SK-N-SH treated with all-trans-retinoic acid at 6 μM for 48 hours (cell line): ENCODE results near the gene CDT1.

ENCODE experiments used
- ATAC-seq: fragments of 200-7000 bp; cut with Tn5 transposase; 3 replicates; pipeline ENCODE4 v1.9.1; 2020; ENCODE audit warnings: mild to moderate bottlenecking, moderate library complexity
- ARNTL ChIP-seq: fragments of 450-650 bp; formaldehyde crosslinking; IDR thresholded peaks from 2 replicates; pipeline ENCODE4 v1.5.0; 2020; ENCODE audit warnings: low read depth, mild to moderate bottlenecking, moderate library complexity, borderline replicate concordance
- BACH2 ChIP-seq: fragments of 250-450 bp; sonication (Bioruptor Pico); IDR thresholded peaks from 2 replicates; pipeline ENCODE4 v1.9.0; 2021; ENCODE audit warnings: mild to moderate bottlenecking, borderline replicate concordance
- CREB5 ChIP-seq: fragments of 250-450 bp; sonication (Bioruptor Pico); IDR thresholded peaks from 2 replicates; pipeline ENCODE4 v1.5.1; 2020; ENCODE audit warnings: low read depth, mild to moderate bottlenecking, moderate library complexity
- CSDC2 ChIP-seq: fragments of 250-450 bp; sonication (Bioruptor Pico); IDR thresholded peaks from 2 replicates; pipeline ENCODE4 v1.5.0; 2020; ENCODE audit warnings: mild to moderate bottlenecking, moderate library complexity
- CSRNP3 ChIP-seq: fragments of 250-450 bp; sonication (Bioruptor Pico); IDR thresholded peaks from 2 replicates; pipeline ENCODE4 v1.5.1; 2021; ENCODE audit warnings: mild to moderate bottlenecking, moderate library complexity
- ESRRG ChIP-seq: fragments of 250-450 bp; sonication (Bioruptor Pico); IDR thresholded peaks from 2 replicates; pipeline ENCODE4 v1.6.1; 2021; ENCODE audit warnings: mild to moderate bottlenecking
- GLIS3 ChIP-seq: fragments of 250-450 bp; sonication (Bioruptor Pico); IDR thresholded peaks from 2 replicates; pipeline ENCODE4 v1.5.0; 2020; ENCODE audit warnings: mild to moderate bottlenecking, moderate library complexity
- ISL1 ChIP-seq: fragments of 250-450 bp; sonication (Bioruptor Pico); IDR thresholded peaks from 2 replicates; pipeline ENCODE4 v2.1.2; 2022; ENCODE audit warnings: mild to moderate bottlenecking, moderate library complexity
- OSR1 ChIP-seq: fragments of 250-450 bp; sonication (Bioruptor Pico); IDR thresholded peaks from 2 replicates; pipeline ENCODE4 v1.8.0; 2022; ENCODE audit warnings: moderate library complexity, mild to moderate bottlenecking, inconsistent platforms
- PATZ1 ChIP-seq: fragments of 250-450 bp; sonication (Bioruptor Pico); IDR thresholded peaks from 2 replicates; pipeline ENCODE4 v1.8.0; 2020; ENCODE audit warnings: mild to moderate bottlenecking, moderate library complexity, borderline replicate concordance
- POU6F1 ChIP-seq: fragments of 250-450 bp; sonication (Bioruptor Pico); IDR thresholded peaks from 2 replicates; pipeline ENCODE4 v1.8.0; 2021; ENCODE audit warnings: low read depth, mild to moderate bottlenecking, moderate library complexity, borderline replicate concordance
- PPARA ChIP-seq: fragments of 250-450 bp; sonication (Bioruptor Pico); IDR thresholded peaks from 2 replicates; pipeline ENCODE4 v1.5.0; 2020; ENCODE audit warnings: mild to moderate bottlenecking, borderline replicate concordance
- RARB ChIP-seq: fragments of 250-450 bp; sonication (Bioruptor Pico); IDR thresholded peaks from 2 replicates; pipeline ENCODE4 v1.8.0; 2021; ENCODE audit warnings: mild to moderate bottlenecking, moderate library complexity
- SNAI2 ChIP-seq: fragments of 250-450 bp; sonication (Bioruptor Pico); IDR thresholded peaks from 2 replicates; pipeline ENCODE4 v1.5.0; 2020; ENCODE audit warnings: mild to moderate bottlenecking, moderate library complexity
- TCF4 ChIP-seq: fragments of 250-450 bp; sonication (Bioruptor Pico); IDR thresholded peaks from 2 replicates; pipeline ENCODE4 v1.8.0; 2021; ENCODE audit warnings: mild to moderate bottlenecking, moderate library complexity, borderline replicate concordance
- TOX ChIP-seq: fragments of 250-450 bp; sonication (Bioruptor Pico); IDR thresholded peaks from 2 replicates; pipeline ENCODE4 v1.8.0; 2021; ENCODE audit warnings: mild to moderate bottlenecking, moderate library complexity, borderline replicate concordance
- ZC3H10 ChIP-seq: fragments of 250-450 bp; sonication (Bioruptor Pico); IDR thresholded peaks from 2 replicates; pipeline ENCODE4 v1.5.1; 2021; ENCODE audit warnings: mild to moderate bottlenecking, moderate library complexity
- ZFP3 ChIP-seq: fragments of 250-450 bp; sonication (Bioruptor Pico); IDR thresholded peaks from 2 replicates; pipeline ENCODE4 v1.5.0; 2020; ENCODE audit warnings: mild to moderate bottlenecking, moderate library complexity
- ZFP30 ChIP-seq: fragments of 450-650 bp; formaldehyde crosslinking; IDR thresholded peaks from 2 replicates; pipeline ENCODE4 v1.5.0; 2022; ENCODE audit warnings: mild to moderate bottlenecking, moderate library complexity
- ZNF565 ChIP-seq: fragments of 450-650 bp; formaldehyde crosslinking; conservative IDR thresholded peaks from 2 replicates; pipeline ENCODE4 v1.5.0; 2020; ENCODE audit warnings: low read depth, mild to moderate bottlenecking, moderate library complexity
- ZNF70 ChIP-seq: fragments of 450-650 bp; formaldehyde crosslinking; IDR thresholded peaks from 2 replicates; pipeline ENCODE4 v1.5.0; 2020; ENCODE audit warnings: mild to moderate bottlenecking, moderate library complexity
- ZNF8 ChIP-seq: fragments of 450-650 bp; formaldehyde crosslinking; IDR thresholded peaks from 2 replicates; pipeline ENCODE4 v1.5.0; 2020; ENCODE audit warnings: mild to moderate bottlenecking, moderate library complexity

Gene CDT1

GRCh38 chr16:88835383-88835782 lies 31.8 kb downstream of the CDT1 start:
- TF ChIP-seq ISL1 (CRISPR knock-in tag) (no peak), ARNTL (no peak), ZNF565 (CRISPR knock-in tag) (no peak), CREB5 (CRISPR knock-in tag) (no peak), ZNF70 (CRISPR knock-in tag) (no peak), TCF4 (CRISPR knock-in tag) (no peak), ZC3H10 (CRISPR knock-in tag) (no peak), POU6F1 (CRISPR knock-in tag) (no peak), ESRRG (CRISPR knock-in tag) (no peak), GLIS3 (CRISPR knock-in tag) (no peak), CSDC2 (CRISPR knock-in tag) (no peak), TOX (CRISPR knock-in tag) (no peak), ZFP30 (CRISPR knock-in tag) (no peak), CSRNP3 (CRISPR knock-in tag) (no peak), ZNF8 (CRISPR knock-in tag) (no peak), ZFP3 (no peak), OSR1 (CRISPR knock-in tag) (no peak), PPARA (CRISPR knock-in tag) (no peak)
- ATAC-seq, result no peak; the same call in 2 of the 3 replicates

GRCh38 chr16:88835818-88836217 lies 32.2 kb downstream of the CDT1 start:
- ATAC-seq, result no peak
- no peak for TF ChIP-seq ZNF565 (CRISPR knock-in tag)
- TF ChIP-seq ZFP30 (CRISPR knock-in tag), result no peak
- TF ChIP-seq ZFP3, result no peak
- no peak for TF ChIP-seq ZNF70 (CRISPR knock-in tag)
- TF ChIP-seq ISL1 (CRISPR knock-in tag), result no peak
- TF ChIP-seq ZC3H10 (CRISPR knock-in tag), result no peak
- no peak for TF ChIP-seq OSR1 (CRISPR knock-in tag)
- no peak for TF ChIP-seq GLIS3 (CRISPR knock-in tag)
- TF ChIP-seq ESRRG (CRISPR knock-in tag), result no peak
- no peak for TF ChIP-seq POU6F1 (CRISPR knock-in tag)
- no peak for TF ChIP-seq RARB (CRISPR knock-in tag)
- TF ChIP-seq ARNTL, result no peak
- TF ChIP-seq CSDC2 (CRISPR knock-in tag), result no peak
- no peak for TF ChIP-seq ZNF8 (CRISPR knock-in tag)
- no peak for TF ChIP-seq PATZ1 (CRISPR knock-in tag)
- TF ChIP-seq BACH2 (CRISPR knock-in tag), result no peak
- no peak for TF ChIP-seq SNAI2 (CRISPR knock-in tag)
- no peak for TF ChIP-seq CREB5 (CRISPR knock-in tag)
- TF ChIP-seq TOX (CRISPR knock-in tag), result no peak
- no peak for TF ChIP-seq PPARA (CRISPR knock-in tag)
